Adrenal gland (tissue), 5 donors: Measurements from ENCODE around the gene PSG5.
"Not testable (repeated sequence)": the region's sequence is repeated elsewhere in the genome, so short reads cannot be mapped to it uniquely, and the experiment has no call there.

ENCODE experiments used
- CTCF ChIP-seq, 6 experiments: fragments of 450-650 bp in 4 of 6; fragments of 200-600 bp in 2 of 6; sonication (generic) in 1 of 6; IDR thresholded peaks; 1 replicate in 5 of 6; 2 replicates in 1 of 6; pipeline versions ENCODE4 v1.5.1 to v1.8.0; 2016 to 2021; ENCODE audit warnings: antibody characterized with exemption in 6 of 6, mild to moderate bottlenecking in 2 of 6, moderate library complexity in 1 of 6
- POLR2A ChIP-seq, 2 donors: fragments of 450-650 bp; IDR thresholded peaks; one replicate each; pipeline ENCODE4 v1.6.1; 2017; ENCODE audit warnings: antibody characterized with exemption in 2 of 2, mild to moderate bottlenecking in 2 of 2, moderate library complexity in 1 of 2
- donor health status: DM: no; HTN: no; CAD: no.

DNA sequence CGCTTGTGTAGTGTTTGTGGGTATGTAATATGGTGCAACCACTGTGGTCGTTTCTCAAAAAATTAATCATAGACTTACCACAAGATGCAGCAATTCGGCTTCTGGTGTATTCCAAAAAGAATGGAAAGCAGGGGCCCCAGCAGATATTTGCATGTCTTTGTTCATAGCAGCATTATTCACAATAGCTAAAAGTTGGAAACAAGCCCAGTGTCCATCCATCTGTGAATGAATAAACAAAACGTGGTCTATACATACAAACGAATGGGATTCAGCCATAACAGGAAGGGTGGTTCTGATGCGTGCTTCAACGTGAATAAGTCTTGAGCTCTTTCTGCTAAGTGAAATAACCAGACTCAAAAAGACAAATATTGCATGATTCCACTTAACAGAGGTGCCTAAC is 36.5 kb downstream of the PSG5 start:
- not testable (repeated sequence) for TF ChIP-seq CTCF, POLR2A (IDR thresholded peaks at IDR 0.05)
